Upper lobe of left lung (tissue), 4 donors: ENCODE data around the gene REELD1.

ENCODE experiments used
- CTCF ChIP-seq, 6 experiments: fragments of 450-650 bp in 4 of 6; fragments of 200-600 bp in 2 of 6; sonication (generic) in 2 of 6; IDR thresholded peaks; one replicate each; pipeline ENCODE4 v1.5.1; 2016 to 2019; ENCODE audit warnings: antibody characterized with exemption in 6 of 6
- POLR2A ChIP-seq, 4 donors: fragments of 450-650 bp; IDR thresholded peaks; one replicate each; pipeline ENCODE4 v1.5.1; 2016 to 2017; ENCODE audit warnings: antibody characterized with exemption in 4 of 4, mild to moderate bottlenecking in 2 of 4

- TF ChIP-seq CTCF (IDR thresholded peaks at IDR 0.05) (no peak), POLR2A (IDR thresholded peaks at IDR 0.05) (no peak)
Observed at GRCh38 chr4:146222313-146222712, 8.0 kb downstream of the REELD1 start.
